ENCODE data around the gene LRP11. TPM values are rescaled to one million over a fixed set of nuclear protein-coding genes. Genes with fewer than 3 reads are reported as not detected.

The LRP11 gene
- total and polyA plus RNA-seq, 10 of the 15 experiments (the other 5 are each of a cell fraction or from before 2014, with no cell fraction given), result under 0.01 to 0.23 (median 0.03) TPM; not detected in 6

- no peak overlapping the region for H3K27ac ChIP-seq (ENCODE audit: control insufficient read depth, insufficient read depth)
- no peaks in the 10 kb centered on the region for H3K36me3 ChIP-seq (ENCODE audit: control insufficient read depth in 2 of 2, insufficient read depth in 2 of 2, low read length in 1 of 2)
- in situ Hi-C loops (cut with MboI), result no loop called here
- ChIA-PET RAD21 (ENCODE audit: unreplicated experiment) (no interaction called here), SMC1A (ENCODE audit: uncharacterized antibody, unreplicated experiment) (no interaction called here), CTCF (interaction anchor here (0.6 kb wide), 1 partner anchor 48 kb away, joined by 3 read pairs; no protein-coding TSS in a partner anchor), POLR2A (no interaction called here)
- peaks cover 3% of the 10 kb centered on the region; the same call in 1 of the 3 replicates for H3K9me3 ChIP-seq (replicated peaks; ENCODE audit: control insufficient read depth, insufficient read depth, low read length)
- 3% methylated on average over 2 of the region's 2 CpGs for WGBS (ENCODE audit: insufficient coverage, insufficient replicate concordance, low lambda C conversion rate, missing lambda C conversion rate)
- no peak overlapping the region for H3K9ac ChIP-seq (ENCODE audit: control insufficient read depth, insufficient read depth, low read length)
- BruUV-seq (replicated peaks), result no TSS peak
- H3K4me3 ChIP-seq, result no peak overlapping the region
- H4K20me1 ChIP-seq (ENCODE audit: control insufficient read depth, insufficient read depth), result no peaks in the 10 kb centered on the region
- H3K79me2 ChIP-seq (ENCODE audit: control insufficient read depth, insufficient read depth, low read length), result no peaks in the 10 kb centered on the region
- H3K27me3 ChIP-seq (replicated peaks in 1 of 2; ENCODE audit: control insufficient read depth in 2 of 2, insufficient read depth in 2 of 2, low read length in 1 of 2), result no peaks in the 10 kb centered on the region; a peak in 1 of 4 replicates
- H3K4me1 ChIP-seq (ENCODE audit: control insufficient read depth, insufficient read depth, low read length), result no peaks in the 10 kb centered on the region
- H3K4me2 ChIP-seq (ENCODE audit: control insufficient read depth, insufficient read depth), result no peak overlapping the region
- H2AFZ ChIP-seq (ENCODE audit: control insufficient read depth, low read depth, low read length), result no peak overlapping the region
- ATAC-seq, result no peak
- no peak for FAIRE-seq
- no peak for DNase-seq (ENCODE audit: low read depth, low spot score)
- intact Hi-C loops (cut with micrococcal nuclease; ENCODE audit: unreplicated experiment), result no loop called here
- TF ChIP-seq STAT1 (conservative IDR thresholded peaks at IDR 0.05), result no peak
- no peak for TF ChIP-seq SREBF1 (IDR thresholded peaks at IDR 0.05; ENCODE audit: low read length)
- TF ChIP-seq ZBTB40 (IDR thresholded peaks at IDR 0.05; ENCODE audit: borderline replicate concordance), result no peak
- TF ChIP-seq RAD51 (IDR thresholded peaks at IDR 0.05), result no peak
- no peak for TF ChIP-seq HCFC1 (IDR thresholded peaks at IDR 0.05; ENCODE audit: low read length)
- TF ChIP-seq E4F1 (IDR thresholded peaks at IDR 0.05; ENCODE audit: borderline replicate concordance, partially characterized antibody), result no peak
- no peak for TF ChIP-seq ZSCAN29 (IDR thresholded peaks at IDR 0.05)
- TF ChIP-seq RUNX3 (IDR thresholded peaks at IDR 0.05; ENCODE audit: low read length), result no peak
- TF ChIP-seq MLLT1 (IDR thresholded peaks at IDR 0.05), result no peak
- no peak for TF ChIP-seq TBL1XR1 (IDR thresholded peaks at IDR 0.05; ENCODE audit: low read depth, low read length)
- TF ChIP-seq IRF5 (IDR thresholded peaks at IDR 0.05; ENCODE audit: borderline replicate concordance), result no peak
- TF ChIP-seq POU2F2 (IDR thresholded peaks at IDR 0.05; ENCODE audit: borderline replicate concordance, low read depth, low read length), result no peak
- TF ChIP-seq MAX (IDR thresholded peaks at IDR 0.05; ENCODE audit: low read depth, low read length), result no peak
- no peak for TF ChIP-seq HDAC2 (IDR thresholded peaks at IDR 0.05)
- no peak for TF ChIP-seq FOXM1 (IDR thresholded peaks at IDR 0.05; ENCODE audit: low read depth, low read length)
- no peak for TF ChIP-seq HDGF (IDR thresholded peaks at IDR 0.05)
These were observed 48.9 kb upstream of the LRP11 start for GRCh38 chr6:149913085-149913484.
